Neural progenitor cell (in vitro differentiated cells): ENCODE measurements around the gene FXYD2.

Source experiments
- CTCF ChIP-seq: fragments of 200-600 bp; sonication (generic); IDR thresholded peaks from 2 replicates; pipeline ENCODE4 v1.5.1; 2017; ENCODE audit warnings: antibody characterized with exemption, mild to moderate bottlenecking
- EZH2 ChIP-seq: fragments of 200-600 bp; sonication (generic); IDR thresholded peaks from 2 replicates; pipeline ENCODE4 v1.6.1; 2017; ENCODE audit warnings: antibody characterized with exemption, mild to moderate bottlenecking, moderate library complexity
- EZH2phosphoT487 ChIP-seq: fragments of 200-600 bp; sonication (generic); IDR thresholded peaks from 2 replicates; pipeline ENCODE4 v1.6.1; 2017; ENCODE audit warnings: antibody characterized with exemption

GRCh38 chr11:117833401-117833891 lies 8.9 kb upstream of the FXYD2 start:
- no peak for TF ChIP-seq CTCF
- no peak for TF ChIP-seq EZH2phosphoT487
- no peak for TF ChIP-seq EZH2
